ENCODE results near the gene KCNS1.
"Not testable (repeated sequence)": the region's sequence is repeated elsewhere in the genome, so short reads cannot be mapped to it uniquely, and the experiment has no call there.

Gene KCNS1, protein sequence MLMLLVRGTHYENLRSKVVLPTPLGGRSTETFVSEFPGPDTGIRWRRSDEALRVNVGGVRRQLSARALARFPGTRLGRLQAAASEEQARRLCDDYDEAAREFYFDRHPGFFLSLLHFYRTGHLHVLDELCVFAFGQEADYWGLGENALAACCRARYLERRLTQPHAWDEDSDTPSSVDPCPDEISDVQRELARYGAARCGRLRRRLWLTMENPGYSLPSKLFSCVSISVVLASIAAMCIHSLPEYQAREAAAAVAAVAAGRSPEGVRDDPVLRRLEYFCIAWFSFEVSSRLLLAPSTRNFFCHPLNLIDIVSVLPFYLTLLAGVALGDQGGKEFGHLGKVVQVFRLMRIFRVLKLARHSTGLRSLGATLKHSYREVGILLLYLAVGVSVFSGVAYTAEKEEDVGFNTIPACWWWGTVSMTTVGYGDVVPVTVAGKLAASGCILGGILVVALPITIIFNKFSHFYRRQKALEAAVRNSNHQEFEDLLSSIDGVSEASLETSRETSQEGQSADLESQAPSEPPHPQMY

DNA sequence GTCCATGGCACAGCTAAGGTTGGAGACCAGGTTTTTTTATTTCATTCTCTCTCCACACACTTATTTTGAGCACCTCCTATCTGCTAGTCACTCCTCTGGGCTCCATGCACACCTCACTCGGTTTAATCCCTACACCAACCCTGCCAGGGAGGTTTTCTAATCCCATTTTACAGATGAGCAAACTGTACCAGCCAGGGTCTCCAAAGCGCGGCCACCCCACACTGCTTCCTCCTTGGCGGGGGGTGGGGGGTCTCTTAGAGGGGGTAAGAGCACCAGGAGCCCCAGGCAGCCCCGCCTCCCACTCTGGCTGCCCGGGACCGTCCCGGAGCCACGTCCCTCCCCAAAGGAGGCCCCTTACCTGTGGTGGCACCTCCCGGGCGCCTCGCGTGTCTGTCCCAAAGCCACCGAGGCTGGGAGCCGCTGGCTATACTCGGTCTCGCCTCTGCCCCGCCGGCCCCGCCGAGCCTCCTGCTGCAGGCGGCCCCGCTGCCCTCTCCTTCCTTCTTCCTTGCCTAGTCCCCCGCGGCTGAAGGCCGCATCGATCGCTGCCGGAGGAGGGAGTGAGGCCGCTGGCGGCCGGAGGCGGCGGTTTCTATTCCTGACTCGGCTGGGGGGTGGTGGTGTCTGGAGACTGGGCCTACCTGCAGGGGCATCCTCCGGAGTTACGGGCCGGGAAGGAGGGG is at the start of gene KCNS1:
Gene KCNS1 (minus strand): TSS at position 565 of the 683 bp plus-strand sequence. CDS start 1,891 bp downstream, outside the sequence.
- no peak within 1 kb of the TSS for H3K27ac ChIP-seq (ENCODE audit: low read depth, low read length)
- H2AFZ ChIP-seq (ENCODE audit: low read length, unreplicated experiment): peak within 1 kb of the TSS; percentile 37
- H3K27me3 ChIP-seq (ENCODE audit: insufficient read depth, low read length): peaks cover 25% of the 10 kb centered on the region
- H3K79me2 ChIP-seq (ENCODE audit: control insufficient read depth, insufficient read depth, low read length, unreplicated experiment): no peaks in the 10 kb centered on the region
- H3K36me3 ChIP-seq (ENCODE audit: insufficient read depth, low read length): no peaks in the 10 kb centered on the region
- no peak within 1 kb of the TSS for H3K4me3 ChIP-seq (ENCODE audit: low read depth, low read length)
- H3K4me1 ChIP-seq (ENCODE audit: control insufficient read depth, insufficient read depth, low read length, unreplicated experiment): peaks cover 5% of the 10 kb centered on the region

DNA sequence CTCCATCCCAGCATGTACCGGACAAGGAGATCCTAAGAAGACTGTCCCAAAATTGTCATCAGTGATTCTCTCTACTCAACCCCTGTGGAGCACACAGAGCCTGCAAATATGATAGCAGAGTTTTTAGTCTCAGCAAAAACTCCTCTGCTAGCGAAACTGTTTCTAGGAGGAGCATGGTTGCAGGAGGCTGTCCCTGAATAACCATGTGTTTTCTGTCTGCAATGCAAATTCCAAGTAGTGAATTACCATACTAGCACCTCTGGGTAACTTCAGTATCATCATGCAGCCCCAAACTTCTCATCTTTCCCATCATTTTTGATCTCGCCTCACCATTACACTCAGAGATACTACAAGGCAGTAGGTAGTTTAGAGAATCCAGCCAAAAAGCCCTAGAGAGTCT is 48.1 kb upstream of the KCNS1 start:
- H2AFZ ChIP-seq (ENCODE audit: low read length, unreplicated experiment): no peak overlapping the region
- no peak overlapping the region for H3K4me3 ChIP-seq (ENCODE audit: low read depth, low read length)
- no peaks in the 10 kb centered on the region for H3K36me3 ChIP-seq (ENCODE audit: insufficient read depth, low read length)
- no peak overlapping the region for H3K27ac ChIP-seq (ENCODE audit: low read depth, low read length)
- peaks cover 97% of the 10 kb centered on the region for H3K27me3 ChIP-seq (ENCODE audit: insufficient read depth, low read length)
- no peaks in the 10 kb centered on the region for H3K79me2 ChIP-seq (ENCODE audit: control insufficient read depth, insufficient read depth, low read length, unreplicated experiment)
- H3K4me1 ChIP-seq (ENCODE audit: control insufficient read depth, insufficient read depth, low read length, unreplicated experiment): no peaks in the 10 kb centered on the region

DNA sequence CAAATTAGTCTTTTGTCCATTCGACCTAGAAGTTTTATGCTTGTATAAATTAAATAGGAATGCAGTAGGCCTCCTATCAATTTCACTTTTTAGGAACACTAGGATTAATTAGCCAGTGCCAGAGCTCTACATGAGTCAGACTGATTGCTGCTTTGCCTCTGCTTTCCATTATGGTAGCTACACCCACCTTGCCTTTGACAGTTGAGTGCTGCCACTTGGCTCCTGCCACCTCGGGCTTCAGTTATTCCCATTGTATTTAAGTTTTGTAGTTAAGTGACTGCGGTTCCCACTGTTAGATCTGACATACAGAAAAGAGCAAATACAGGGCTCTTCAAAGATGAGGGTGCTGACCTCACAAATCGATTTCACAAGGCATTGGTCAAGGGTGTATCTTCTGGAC is 39.9 kb upstream of the KCNS1 start:
- H3K36me3 ChIP-seq (ENCODE audit: insufficient read depth, low read length): no peaks in the 10 kb centered on the region
- no peaks in the 10 kb centered on the region for H3K4me1 ChIP-seq (ENCODE audit: control insufficient read depth, insufficient read depth, low read length, unreplicated experiment)
- H3K4me3 ChIP-seq (ENCODE audit: low read depth, low read length): no peak overlapping the region
- no peaks in the 10 kb centered on the region for H3K79me2 ChIP-seq (ENCODE audit: control insufficient read depth, insufficient read depth, low read length, unreplicated experiment)
- H3K27me3 ChIP-seq (ENCODE audit: insufficient read depth, low read length): peaks cover 35% of the 10 kb centered on the region
- no peak overlapping the region for H2AFZ ChIP-seq (ENCODE audit: low read length, unreplicated experiment)
- H3K27ac ChIP-seq (ENCODE audit: low read depth, low read length): no peak overlapping the region

DNA sequence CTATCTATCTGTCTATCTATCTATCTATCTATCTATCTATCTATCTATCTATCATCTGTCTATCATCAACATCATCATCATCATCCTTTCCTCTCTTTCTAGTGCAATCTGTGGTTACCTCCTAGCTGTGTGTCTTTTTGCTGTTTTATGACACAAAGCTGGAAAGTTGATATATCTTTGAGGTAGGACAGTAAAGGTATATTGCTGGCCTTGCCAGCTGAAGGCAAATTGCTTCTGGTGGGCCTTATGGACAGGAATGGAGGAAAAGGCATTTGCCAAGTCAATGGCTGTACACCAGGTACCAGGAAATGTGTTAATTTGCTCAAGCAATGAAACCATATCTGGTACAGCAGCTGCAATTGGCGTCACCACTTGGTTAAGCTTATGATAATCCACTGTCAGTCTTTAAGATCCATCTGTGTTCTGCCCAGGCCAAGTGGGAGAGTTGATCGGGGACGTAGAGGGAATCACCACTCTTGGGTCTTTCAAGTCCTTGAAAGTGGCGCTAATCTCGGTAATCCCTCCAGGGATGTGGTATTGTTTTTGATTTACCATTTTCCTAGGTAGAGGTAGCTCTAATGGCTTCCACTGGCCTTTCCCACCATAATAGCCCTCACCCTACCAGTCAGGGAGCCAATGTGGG is 38.9 kb upstream of the KCNS1 start:
- H3K4me1 ChIP-seq (ENCODE audit: control insufficient read depth, insufficient read depth, low read length, unreplicated experiment); H3K36me3 ChIP-seq (ENCODE audit: insufficient read depth, low read length); H2AFZ ChIP-seq (ENCODE audit: low read length, unreplicated experiment); H3K79me2 ChIP-seq (ENCODE audit: control insufficient read depth, insufficient read depth, low read length, unreplicated experiment); H3K4me3 ChIP-seq (ENCODE audit: low read depth, low read length); H3K27ac ChIP-seq (ENCODE audit: low read depth, low read length): not testable (repeated sequence)
- H3K27me3 ChIP-seq (ENCODE audit: insufficient read depth, low read length): peaks cover 28% of the 10 kb centered on the region

DNA sequence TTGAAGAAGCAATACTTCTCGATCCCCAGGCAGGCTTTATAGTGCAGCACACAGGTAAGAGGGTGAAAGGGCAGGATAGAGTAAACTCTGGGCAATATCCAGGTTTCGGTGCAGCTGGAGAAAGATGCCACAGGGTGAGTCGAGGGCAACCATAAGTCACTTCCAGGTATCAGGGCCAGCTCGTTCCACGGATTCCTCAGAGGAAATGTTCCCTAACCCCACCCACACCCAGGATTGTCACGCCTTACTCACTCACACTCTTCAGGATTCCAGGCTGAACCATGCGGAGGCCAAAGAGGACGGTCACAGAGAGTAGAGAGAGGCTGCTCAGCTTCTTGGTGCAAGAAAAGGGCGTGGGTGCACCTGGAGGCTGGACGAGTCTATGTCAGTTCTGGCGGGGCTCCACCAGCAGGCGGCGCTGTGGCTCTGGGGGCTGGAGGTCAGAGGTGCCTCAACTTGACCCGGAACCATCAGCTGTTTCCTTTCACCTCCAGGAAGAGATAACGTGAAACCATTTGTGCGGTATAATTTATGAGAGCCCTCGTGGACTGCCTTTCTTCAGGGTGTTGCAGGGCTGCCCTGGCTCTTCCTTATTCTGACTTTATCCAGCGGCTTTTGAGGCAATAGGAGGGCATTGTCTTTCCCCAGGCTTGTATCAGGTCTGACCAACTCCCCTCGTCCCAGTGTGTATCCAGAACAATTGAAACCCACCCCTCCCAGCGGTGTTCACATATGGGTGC is 37.8 kb upstream of the KCNS1 start:
- Histone ChIP-seq H3K36me3 (ENCODE audit: insufficient read depth, low read length) (no peaks in the 10 kb centered on the region), H2AFZ (ENCODE audit: low read length, unreplicated experiment) (no peak overlapping the region), H3K79me2 (ENCODE audit: control insufficient read depth, insufficient read depth, low read length, unreplicated experiment) (no peaks in the 10 kb centered on the region), H3K4me3 (ENCODE audit: low read depth, low read length) (no peak overlapping the region), H3K27ac (ENCODE audit: low read depth, low read length) (no peak overlapping the region), H3K27me3 (ENCODE audit: insufficient read depth, low read length) (peaks cover 23% of the 10 kb centered on the region; the same call in 1 of the 2 replicates), H3K4me1 (ENCODE audit: control insufficient read depth, insufficient read depth, low read length, unreplicated experiment) (no peaks in the 10 kb centered on the region)

DNA sequence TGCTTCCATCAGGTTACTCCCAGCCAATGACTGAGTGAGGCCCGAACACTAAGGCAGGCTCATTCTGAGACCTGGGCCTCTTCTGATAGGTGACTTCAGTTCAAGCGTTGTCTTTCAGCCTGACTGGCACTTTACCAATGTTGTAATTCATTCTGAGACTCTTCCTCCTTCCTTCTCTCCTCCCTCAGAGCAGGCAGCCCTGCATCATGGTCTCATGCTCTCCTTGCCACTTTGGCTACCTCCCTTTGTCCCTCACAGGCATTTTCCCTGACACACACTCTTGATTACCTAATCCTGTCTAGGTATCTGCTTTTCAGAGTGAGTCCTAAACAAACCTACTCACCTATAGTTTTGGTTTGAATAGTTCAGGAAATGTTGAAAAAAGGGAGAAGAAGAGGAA is 36.0 kb upstream of the KCNS1 start:
- Histone ChIP-seq H3K4me3 (ENCODE audit: low read depth, low read length) (no peak overlapping the region), H2AFZ (ENCODE audit: low read length, unreplicated experiment) (no peak overlapping the region), H3K36me3 (ENCODE audit: insufficient read depth, low read length) (no peaks in the 10 kb centered on the region), H3K27me3 (ENCODE audit: insufficient read depth, low read length) (peaks cover 35% of the 10 kb centered on the region), H3K79me2 (ENCODE audit: control insufficient read depth, insufficient read depth, low read length, unreplicated experiment) (no peaks in the 10 kb centered on the region), H3K4me1 (ENCODE audit: control insufficient read depth, insufficient read depth, low read length, unreplicated experiment) (no peaks in the 10 kb centered on the region), H3K27ac (ENCODE audit: low read depth, low read length) (no peak overlapping the region)

DNA sequence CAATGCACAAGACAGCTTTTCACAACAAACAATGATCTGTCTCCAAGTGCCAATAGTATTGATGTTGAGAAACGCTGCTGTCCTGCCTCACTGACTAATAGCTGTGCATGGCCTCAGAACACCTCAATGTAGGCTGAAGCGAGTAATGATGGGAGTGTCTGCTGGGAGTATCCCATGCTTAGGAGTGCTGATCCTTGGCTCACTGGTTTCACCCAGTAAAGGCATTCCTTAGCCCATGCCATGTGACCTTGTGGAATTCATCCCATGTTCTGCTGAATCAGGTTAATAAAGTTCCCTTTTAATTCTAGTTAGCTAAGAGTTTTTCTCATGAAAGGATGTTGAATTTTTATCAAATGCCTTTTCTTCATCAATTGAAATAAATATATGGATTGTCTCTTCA is 27.2 kb upstream of the KCNS1 start:
- Histone ChIP-seq H3K27me3 (ENCODE audit: insufficient read depth, low read length) (peaks cover 76% of the 10 kb centered on the region), H3K4me3 (ENCODE audit: low read depth, low read length) (no peak overlapping the region), H2AFZ (ENCODE audit: low read length, unreplicated experiment) (no peak overlapping the region), H3K79me2 (ENCODE audit: control insufficient read depth, insufficient read depth, low read length, unreplicated experiment) (no peaks in the 10 kb centered on the region), H3K27ac (ENCODE audit: low read depth, low read length) (no peak overlapping the region), H3K36me3 (ENCODE audit: insufficient read depth, low read length) (no peaks in the 10 kb centered on the region), H3K4me1 (ENCODE audit: control insufficient read depth, insufficient read depth, low read length, unreplicated experiment) (no peaks in the 10 kb centered on the region)

DNA sequence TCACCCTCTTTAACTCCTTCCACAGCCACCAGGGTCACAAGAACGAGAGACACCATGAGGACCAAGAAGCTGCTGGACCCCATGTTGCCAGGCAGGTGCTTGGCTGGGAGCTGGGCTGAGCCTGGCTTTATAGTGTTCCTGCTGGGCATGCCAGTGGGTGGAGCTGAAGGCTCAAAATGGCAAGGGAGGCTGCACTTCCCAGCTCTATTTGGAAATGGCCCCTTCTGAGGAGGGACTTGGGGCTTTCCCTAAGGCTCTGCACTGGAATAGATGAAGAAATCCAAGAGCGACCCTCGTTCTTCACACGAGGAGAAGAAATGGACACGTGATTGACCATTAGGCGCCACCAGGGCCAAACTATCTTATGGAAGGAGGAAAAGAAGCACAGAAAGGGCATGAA is 23.4 kb upstream of the KCNS1 start, which contains the start of gene WFDC12:
Gene WFDC12 (minus strand): TSS at position 101 of the 400 bp plus-strand sequence. CDS start 18 bp downstream, at position 83.
- no peaks in the 10 kb centered on the region for H3K4me1 ChIP-seq (ENCODE audit: control insufficient read depth, insufficient read depth, low read length, unreplicated experiment)
- H3K27ac ChIP-seq (ENCODE audit: low read depth, low read length): no peak within 1 kb of the TSS
- H3K36me3 ChIP-seq (ENCODE audit: insufficient read depth, low read length): no peaks in the 10 kb centered on the region
- no peak within 1 kb of the TSS for H3K4me3 ChIP-seq (ENCODE audit: low read depth, low read length)
- no peaks in the 10 kb centered on the region for H3K79me2 ChIP-seq (ENCODE audit: control insufficient read depth, insufficient read depth, low read length, unreplicated experiment)
- no peak within 1 kb of the TSS for H2AFZ ChIP-seq (ENCODE audit: low read length, unreplicated experiment)
- H3K27me3 ChIP-seq (ENCODE audit: insufficient read depth, low read length): peaks cover 76% of the 10 kb centered on the region

DNA sequence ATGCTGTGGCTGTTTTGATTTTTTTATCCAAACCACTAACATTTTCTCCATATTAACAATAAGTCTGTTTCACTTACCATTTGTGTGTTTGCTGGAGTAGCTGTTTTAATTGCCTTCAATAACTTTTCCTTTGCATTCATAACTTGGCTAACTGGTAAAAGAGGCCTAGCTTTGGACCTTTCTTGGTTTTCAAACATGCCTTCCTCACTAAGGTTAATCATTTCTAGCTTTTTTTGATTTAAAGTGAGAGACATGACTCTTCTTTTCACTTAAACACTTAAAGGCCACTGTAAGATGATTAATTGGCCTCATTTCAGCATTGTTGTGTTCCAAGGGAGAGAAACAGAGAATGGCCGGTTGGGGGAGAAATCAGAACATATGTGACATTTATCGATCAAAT is 20.5 kb upstream of the KCNS1 start:
- no peaks in the 10 kb centered on the region for H3K79me2 ChIP-seq (ENCODE audit: control insufficient read depth, insufficient read depth, low read length, unreplicated experiment)
- no peaks in the 10 kb centered on the region for H3K36me3 ChIP-seq (ENCODE audit: insufficient read depth, low read length)
- no peak overlapping the region for H3K27ac ChIP-seq (ENCODE audit: low read depth, low read length)
- H3K4me1 ChIP-seq (ENCODE audit: control insufficient read depth, insufficient read depth, low read length, unreplicated experiment): no peaks in the 10 kb centered on the region
- H3K27me3 ChIP-seq (ENCODE audit: insufficient read depth, low read length): peaks cover 64% of the 10 kb centered on the region
- no peak overlapping the region for H2AFZ ChIP-seq (ENCODE audit: low read length, unreplicated experiment)
- no peak overlapping the region for H3K4me3 ChIP-seq (ENCODE audit: low read depth, low read length)
